ENCODE measurements around the gene DENND1A. TPM values are rescaled to one million over a fixed set of nuclear protein-coding genes. Genes with fewer than 3 reads are reported as not detected.
"Not testable (repeated sequence)": the region's sequence is repeated elsewhere in the genome, so short reads cannot be mapped to it uniquely, and the experiment has no call there.

Gene DENND1A
- total and polyA plus RNA-seq, 2 experiments from 2014 or later = 13.1 to 28.7 TPM

DNA sequence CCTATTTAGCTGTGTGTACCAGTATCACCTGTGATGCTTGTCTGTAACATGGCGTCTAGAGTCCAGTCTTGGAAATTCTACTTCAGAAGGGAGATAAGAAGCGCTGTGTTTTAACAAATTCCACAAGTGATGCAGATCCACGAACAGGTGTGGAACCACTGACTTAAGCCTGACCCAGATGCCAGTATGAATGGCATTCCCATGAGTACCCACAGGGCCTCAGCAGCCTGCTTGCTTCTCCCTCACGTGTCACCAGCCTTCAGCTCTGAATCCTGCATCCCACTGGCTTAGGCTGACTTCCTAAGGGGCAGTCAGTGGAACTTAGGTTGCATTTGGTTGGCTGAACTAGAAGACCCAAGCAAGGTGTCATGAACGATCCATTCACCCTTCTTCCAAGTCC, 8.5 kb upstream of the DENND1A start (continued):
- no peak for TF ChIP-seq REST (IDR thresholded peaks at IDR 0.05; ENCODE audit: unreplicated experiment)
- TF ChIP-seq JUNB (IDR thresholded peaks at IDR 0.05; ENCODE audit: unreplicated experiment) = no peak

- not testable (repeated sequence) for H3K36me3 ChIP-seq (ENCODE audit: insufficient read depth); DNase-seq (ENCODE audit: low spot score); H4K20me1 ChIP-seq (replicated peaks; ENCODE audit: insufficient read depth); H3K27ac ChIP-seq (ENCODE audit: low read depth); H3K4me3 ChIP-seq; H3K27ac Mint-ChIP-seq; ATAC-seq; H3F3A ChIP-seq (replicated peaks; ENCODE audit: low read depth); H3K9me3 Mint-ChIP-seq; H3K27me3 ChIP-seq (ENCODE audit: insufficient read depth); H3K79me2 ChIP-seq (replicated peaks; ENCODE audit: insufficient read depth); H3K4me1 Mint-ChIP-seq; H3K4me1 ChIP-seq (ENCODE audit: insufficient read depth); H3K9me2 ChIP-seq (ENCODE audit: insufficient read depth); H3K27me3 Mint-ChIP-seq (ENCODE audit: insufficient read depth, low read depth, poor library complexity); H3K36me3 Mint-ChIP-seq (ENCODE audit: low read depth); H3K4me2 ChIP-seq; H2AFZ ChIP-seq; H3K4me3 Mint-ChIP-seq
Measured at GRCh38 chr9:123936575-123936974, 6.6 kb upstream of the DENND1A start.

GRCh38 chr9:123933440-123934212, 3.7 kb upstream of the DENND1A start:
- H3K4me1 ChIP-seq (ENCODE audit: insufficient read depth) = peaks cover 12% of the 10 kb centered on the region
- Mint-ChIP-seq H3K4me1 (peaks cover 22% of the 10 kb centered on the region), H3K36me3 (ENCODE audit: low read depth) (peaks cover 5% of the 10 kb centered on the region), H3K9me3 (peaks cover 8% of the 10 kb centered on the region), H3K27ac (no peak overlapping the region), H3K27me3 (ENCODE audit: insufficient read depth, low read depth, poor library complexity) (peaks cover 16% of the 10 kb centered on the region), H3K4me3 (no peak overlapping the region)
- ATAC-seq (no peak), DNase-seq (ENCODE audit: low spot score) (no peak)
- no peaks in the 10 kb centered on the region; the same call in 1 of the 2 replicates for H3F3A ChIP-seq (replicated peaks; ENCODE audit: low read depth)
- H3K9me2 ChIP-seq (ENCODE audit: insufficient read depth) = no peaks in the 10 kb centered on the region
- H4K20me1 ChIP-seq (replicated peaks; ENCODE audit: insufficient read depth) = peaks cover 2% of the 10 kb centered on the region
- H3K4me2 ChIP-seq = no peak overlapping the region
- H2AFZ ChIP-seq = no peak overlapping the region
- H3K27ac ChIP-seq (ENCODE audit: low read depth) = no peak overlapping the region
- H3K36me3 ChIP-seq (ENCODE audit: insufficient read depth) = no peaks in the 10 kb centered on the region
- H3K27me3 ChIP-seq (ENCODE audit: insufficient read depth) = peaks cover 5% of the 10 kb centered on the region; the same call in 1 of the 2 replicates
- H3K4me3 ChIP-seq = no peak overlapping the region
- peaks cover 7% of the 10 kb centered on the region for H3K79me2 ChIP-seq (replicated peaks; ENCODE audit: insufficient read depth)
- TF ChIP-seq, protein P1, sequence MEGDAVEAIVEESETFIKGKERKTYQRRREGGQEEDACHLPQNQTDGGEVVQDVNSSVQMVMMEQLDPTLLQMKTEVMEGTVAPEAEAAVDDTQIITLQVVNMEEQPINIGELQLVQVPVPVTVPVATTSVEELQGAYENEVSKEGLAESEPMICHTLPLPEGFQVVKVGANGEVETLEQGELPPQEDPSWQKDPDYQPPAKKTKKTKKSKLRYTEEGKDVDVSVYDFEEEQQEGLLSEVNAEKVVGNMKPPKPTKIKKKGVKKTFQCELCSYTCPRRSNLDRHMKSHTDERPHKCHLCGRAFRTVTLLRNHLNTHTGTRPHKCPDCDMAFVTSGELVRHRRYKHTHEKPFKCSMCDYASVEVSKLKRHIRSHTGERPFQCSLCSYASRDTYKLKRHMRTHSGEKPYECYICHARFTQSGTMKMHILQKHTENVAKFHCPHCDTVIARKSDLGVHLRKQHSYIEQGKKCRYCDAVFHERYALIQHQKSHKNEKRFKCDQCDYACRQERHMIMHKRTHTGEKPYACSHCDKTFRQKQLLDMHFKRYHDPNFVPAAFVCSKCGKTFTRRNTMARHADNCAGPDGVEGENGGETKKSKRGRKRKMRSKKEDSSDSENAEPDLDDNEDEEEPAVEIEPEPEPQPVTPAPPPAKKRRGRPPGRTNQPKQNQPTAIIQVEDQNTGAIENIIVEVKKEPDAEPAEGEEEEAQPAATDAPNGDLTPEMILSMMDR (conservative IDR thresholded peaks at IDR 0.05; ENCODE audit: low read depth in 2 of 2) = no peak
- TF ChIP-seq STAT1 (IDR thresholded peaks at IDR 0.05; ENCODE audit: unreplicated experiment) (no peak), CREB1 (CRISPR knock-in tag; IDR thresholded peaks at IDR 0.05; ENCODE audit: low read depth) (no peak), ZNF462 (CRISPR knock-in tag; IDR thresholded peaks at IDR 0.05) (no peak), ZNF331 (CRISPR knock-in tag; IDR thresholded peaks at IDR 0.05; ENCODE audit: low read depth) (no peak), ZNF114 (CRISPR knock-in tag; IDR thresholded peaks at IDR 0.05) (no peak)
